ENCODE measurements around the gene CDCA4.
A peak's percentile ranks its signal among the peaks of the same experiment; 100 is the strongest.

The CDCA4 gene

DNA sequence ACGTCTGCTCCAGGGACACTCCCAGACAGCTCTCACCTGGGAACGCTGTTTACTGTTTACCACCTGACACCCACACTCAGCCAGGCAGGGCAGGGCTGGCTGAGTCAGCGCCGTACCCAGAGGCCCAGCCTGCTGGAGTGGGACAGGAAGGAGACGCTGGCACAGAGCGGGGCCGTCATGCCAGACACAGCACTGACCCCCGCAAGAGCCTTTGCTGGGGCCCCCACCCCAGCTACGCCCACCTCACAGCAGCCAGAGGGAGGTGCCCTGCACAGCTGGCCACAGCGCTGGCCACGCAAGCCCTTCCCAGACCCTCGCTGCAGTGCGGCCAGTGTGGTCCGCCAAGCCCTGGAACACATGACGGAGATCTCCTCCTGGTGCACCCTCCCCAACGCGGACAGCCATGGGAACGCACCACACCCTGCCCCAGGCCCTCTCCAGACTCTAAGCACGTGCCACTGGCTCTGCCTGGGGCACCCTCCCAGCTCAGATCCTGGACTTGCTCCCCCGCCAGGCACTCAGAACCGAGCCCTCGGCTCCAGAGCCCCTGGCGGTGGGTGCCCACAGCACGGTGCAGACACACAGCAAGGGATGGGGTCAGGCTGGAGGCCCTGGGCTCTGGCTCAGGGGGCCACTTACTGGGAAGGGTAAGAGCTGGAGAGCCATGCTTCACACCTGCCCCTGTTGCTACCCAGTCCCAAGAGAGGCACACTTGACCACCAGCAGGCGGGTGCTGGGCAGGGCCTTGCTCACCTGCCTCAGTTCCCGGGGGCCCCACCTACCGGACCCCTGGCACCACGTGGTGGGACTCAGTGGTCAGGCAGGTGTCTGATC, 48.4 kb downstream of the CDCA4 start:
- DNase-seq (ENCODE audit: low read depth) = peak; percentile 88
- H3K4me3 ChIP-seq (ENCODE audit: low read length) = no peak overlapping the region
- TF ChIP-seq, protein P1, sequence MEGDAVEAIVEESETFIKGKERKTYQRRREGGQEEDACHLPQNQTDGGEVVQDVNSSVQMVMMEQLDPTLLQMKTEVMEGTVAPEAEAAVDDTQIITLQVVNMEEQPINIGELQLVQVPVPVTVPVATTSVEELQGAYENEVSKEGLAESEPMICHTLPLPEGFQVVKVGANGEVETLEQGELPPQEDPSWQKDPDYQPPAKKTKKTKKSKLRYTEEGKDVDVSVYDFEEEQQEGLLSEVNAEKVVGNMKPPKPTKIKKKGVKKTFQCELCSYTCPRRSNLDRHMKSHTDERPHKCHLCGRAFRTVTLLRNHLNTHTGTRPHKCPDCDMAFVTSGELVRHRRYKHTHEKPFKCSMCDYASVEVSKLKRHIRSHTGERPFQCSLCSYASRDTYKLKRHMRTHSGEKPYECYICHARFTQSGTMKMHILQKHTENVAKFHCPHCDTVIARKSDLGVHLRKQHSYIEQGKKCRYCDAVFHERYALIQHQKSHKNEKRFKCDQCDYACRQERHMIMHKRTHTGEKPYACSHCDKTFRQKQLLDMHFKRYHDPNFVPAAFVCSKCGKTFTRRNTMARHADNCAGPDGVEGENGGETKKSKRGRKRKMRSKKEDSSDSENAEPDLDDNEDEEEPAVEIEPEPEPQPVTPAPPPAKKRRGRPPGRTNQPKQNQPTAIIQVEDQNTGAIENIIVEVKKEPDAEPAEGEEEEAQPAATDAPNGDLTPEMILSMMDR (conservative IDR thresholded peaks at IDR 0.05; ENCODE audit: low read depth, low read length) = peak; percentile 30

DNA sequence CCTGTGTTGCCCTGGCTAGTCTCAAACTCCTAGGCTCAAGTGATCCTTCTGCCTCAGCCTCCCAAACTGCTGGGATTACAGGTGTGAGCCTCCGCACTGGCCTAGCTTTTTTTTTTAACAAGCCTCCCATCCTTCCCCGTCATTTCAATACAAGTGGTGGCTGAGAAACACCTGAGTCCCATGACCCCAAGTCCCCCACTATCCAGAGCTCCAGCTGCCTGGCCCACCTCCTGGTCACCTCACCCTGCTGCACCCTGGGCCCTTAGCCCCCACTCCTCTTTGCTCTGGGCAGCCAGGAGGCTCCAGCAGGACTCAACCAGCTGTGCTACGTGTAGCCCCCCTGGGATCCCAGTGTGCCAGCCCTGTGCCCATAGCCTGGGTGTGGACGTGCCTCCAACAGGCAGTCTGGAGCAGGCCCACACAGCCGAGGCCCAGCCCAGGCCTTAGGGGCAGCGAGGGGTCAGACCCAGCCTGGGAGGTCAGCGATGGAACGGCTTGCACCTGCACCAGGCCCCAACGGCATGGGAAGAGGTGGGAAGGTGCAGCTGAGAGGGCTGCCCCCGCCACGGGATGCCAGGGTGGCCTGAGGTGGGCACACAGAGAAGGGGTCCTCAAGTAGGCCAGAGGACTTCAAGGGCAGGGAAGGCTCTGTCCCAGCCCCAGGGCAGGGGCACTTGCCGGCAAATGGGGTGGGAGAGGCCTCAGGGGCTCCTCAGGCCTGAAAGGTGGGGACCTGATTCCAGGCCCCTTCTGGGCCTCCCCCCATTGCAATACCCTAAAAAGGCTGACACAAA, 49.2 kb downstream of the CDCA4 start:
- TF ChIP-seq, protein P1 (conservative IDR thresholded peaks at IDR 0.05; ENCODE audit: low read depth, low read length) = no peak
- no peak for DNase-seq (ENCODE audit: low read depth)

DNA sequence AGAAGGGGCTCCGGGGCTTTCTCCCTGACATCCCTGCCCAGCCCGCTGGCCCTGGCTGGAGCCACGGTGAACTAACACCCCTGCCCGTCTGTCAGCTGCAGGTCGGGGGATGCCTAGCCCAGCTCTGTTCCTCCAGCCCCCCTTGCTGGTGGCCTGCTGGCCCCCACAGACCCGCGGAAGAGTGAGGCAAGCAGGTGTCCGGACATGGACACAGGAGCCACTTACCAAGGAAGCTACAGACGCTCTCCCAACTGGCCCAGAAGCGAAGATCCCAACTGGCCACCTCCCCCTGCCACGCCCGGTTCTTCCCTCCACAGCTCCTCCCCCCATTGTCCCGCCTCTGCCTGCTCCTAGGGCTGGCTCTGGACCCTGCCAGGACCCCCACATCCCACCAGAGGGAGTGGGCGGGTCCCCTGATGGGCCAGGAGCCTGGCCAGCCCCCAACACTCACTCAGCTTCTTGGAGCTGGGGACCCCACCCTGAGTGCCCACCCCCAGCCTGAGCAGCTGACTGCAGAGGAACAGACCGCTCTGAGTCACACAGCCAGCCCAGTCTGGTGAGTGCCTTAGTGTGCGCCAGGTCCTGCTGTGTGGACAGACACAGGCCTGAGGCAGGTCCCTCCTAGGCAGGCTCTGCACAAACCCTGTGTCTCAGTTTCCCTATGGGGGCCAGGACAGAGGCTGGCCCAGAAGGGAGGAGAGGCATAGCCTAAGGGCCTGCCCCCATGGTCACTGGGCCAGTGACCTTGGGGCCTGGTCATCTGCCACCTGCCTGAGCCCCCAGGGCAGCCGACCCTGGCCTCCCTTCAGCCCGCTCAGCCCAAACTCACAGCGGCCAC, 50.4 kb downstream of the CDCA4 start:
- TF ChIP-seq, protein P1 (conservative IDR thresholded peaks at IDR 0.05; ENCODE audit: low read depth, low read length) = no peak
- DNase-seq (ENCODE audit: low read depth) = peak; percentile 84
- peak overlapping the region; percentile 21 for H3K4me3 ChIP-seq (ENCODE audit: low read length)

More for the DNA sequence above, 49.2 kb downstream of the CDCA4 start:
- H3K4me3 ChIP-seq (ENCODE audit: low read length) = no peak overlapping the region

DNA sequence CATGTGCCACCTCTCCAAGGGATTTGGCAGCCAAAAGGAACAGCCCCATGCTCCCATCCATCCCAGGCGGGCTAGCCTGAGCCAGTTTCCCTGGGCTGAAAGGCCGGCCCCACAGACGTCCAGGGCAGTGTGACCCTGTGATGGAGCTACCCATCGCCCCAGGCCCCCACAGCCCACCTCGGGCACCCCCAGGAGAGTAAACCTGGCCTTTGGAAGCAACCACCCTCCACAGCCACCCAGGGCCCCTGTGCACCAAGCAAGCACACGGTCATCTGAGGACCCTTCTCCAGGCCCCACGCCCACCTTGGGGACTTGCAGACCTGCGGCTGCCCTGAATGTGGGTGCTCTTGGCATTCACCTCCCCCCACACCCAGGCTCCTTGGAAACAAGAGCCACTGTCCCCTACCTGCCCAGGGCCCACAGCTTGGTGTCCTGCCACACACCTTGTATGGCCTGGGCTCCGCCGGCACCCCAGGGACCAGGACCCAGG, 51.1 kb downstream of the CDCA4 start:
- TF ChIP-seq, protein P1 (conservative IDR thresholded peaks at IDR 0.05; ENCODE audit: low read depth, low read length) = no peak
- no peak for DNase-seq (ENCODE audit: low read depth)
- H3K4me3 ChIP-seq (ENCODE audit: low read length) = peak overlapping the region; percentile 21

DNA sequence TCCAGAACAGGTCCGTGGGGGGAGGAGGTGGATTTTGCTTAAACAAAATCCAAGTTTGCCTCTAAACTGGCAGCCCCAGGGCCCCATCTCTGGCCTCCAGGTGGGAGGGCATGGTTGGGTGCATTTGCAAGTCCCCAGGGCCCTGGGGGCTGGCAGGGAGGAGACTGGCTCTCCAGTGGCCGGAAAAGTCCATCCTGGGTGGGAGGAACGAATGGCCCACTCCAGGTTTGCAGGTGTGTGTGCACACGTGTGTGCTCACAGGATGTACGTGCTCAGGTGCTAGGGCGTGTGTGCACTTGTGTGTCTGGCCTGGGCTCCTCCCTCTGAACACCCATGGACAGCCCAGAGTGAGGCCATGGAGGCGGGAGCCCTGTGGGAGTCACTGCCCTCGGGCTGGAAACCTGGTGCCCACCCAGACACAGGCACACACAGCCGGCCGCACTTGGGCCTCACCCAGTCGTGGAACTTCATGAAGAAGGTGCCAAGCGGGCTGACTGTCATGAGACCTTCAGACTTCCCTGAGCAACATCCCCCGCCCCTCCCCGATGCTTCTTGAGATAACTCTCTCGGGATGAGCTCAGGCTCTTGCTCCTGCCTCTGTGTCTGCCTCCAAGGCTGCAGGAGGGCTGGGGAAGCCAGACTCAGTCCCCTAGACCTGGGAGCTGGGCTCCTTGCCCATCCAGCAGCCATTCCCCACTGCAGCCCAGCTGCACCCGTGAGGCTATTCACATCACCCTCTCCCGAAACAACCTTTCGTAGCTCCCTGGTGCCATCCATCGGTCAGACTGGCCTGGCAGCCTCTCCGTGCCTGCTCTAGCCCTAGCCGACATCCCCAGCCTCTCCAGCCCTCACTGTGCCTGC, 52.1 kb downstream of the CDCA4 start:
- no peak for DNase-seq (ENCODE audit: low read depth)
- H3K4me3 ChIP-seq (ENCODE audit: low read length) = peak overlapping the region; percentile 36
- TF ChIP-seq, protein P1 (conservative IDR thresholded peaks at IDR 0.05; ENCODE audit: low read depth, low read length) = no peak

DNA sequence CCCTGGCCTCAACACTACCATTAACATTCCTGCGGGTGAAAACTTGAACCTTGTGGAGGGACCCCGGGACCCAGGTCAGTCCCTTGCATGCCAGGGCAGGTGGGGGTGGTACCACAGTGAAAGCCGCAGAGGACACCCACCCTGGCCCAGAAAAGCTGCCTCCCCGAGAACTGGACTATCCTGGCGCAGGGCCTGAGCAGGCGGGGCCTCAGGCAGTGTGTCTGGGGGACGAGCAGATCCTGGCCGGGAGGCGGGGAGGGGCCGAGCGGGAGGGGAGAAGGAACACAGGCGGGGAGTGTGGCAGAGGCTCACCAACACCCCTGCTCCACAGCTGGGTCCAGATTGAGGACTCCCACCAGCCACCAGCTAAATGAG, 52.7 kb downstream of the CDCA4 start:
- TF ChIP-seq, protein P1 (conservative IDR thresholded peaks at IDR 0.05; ENCODE audit: low read depth, low read length) = no peak
- peak overlapping the region; percentile 36 for H3K4me3 ChIP-seq (ENCODE audit: low read length)
- DNase-seq (ENCODE audit: low read depth) = peak; percentile 30

Measured in retinal pigment epithelial cell (primary cell).